Chondrocyte (in vitro differentiated cells): Measurements from ENCODE around the gene STUB1. TPM values are rescaled to one million over a fixed set of nuclear protein-coding genes. Genes with fewer than 3 reads are reported as not detected.
"Not testable (repeated sequence)": the region's sequence is repeated elsewhere in the genome, so short reads cannot be mapped to it uniquely, and the experiment has no call there.

Source experiments
- DNase-seq: peaks from one replicate; pipeline ENCODE4 v3.0.0; 2021; ENCODE audit warnings: mixed read lengths, low spot score
- H3K27ac Mint-ChIP-seq: one replicate; pipeline ENCODE4 v1.8.0; 2021; ENCODE audit warnings: mild to moderate bottlenecking, moderate library complexity, mixed read lengths; ENCODE audit not compliant: unreplicated experiment
- H3K27me3 Mint-ChIP-seq: 2 replicates; pipeline ENCODE4 v1.8.0; 2021; ENCODE audit warnings: low read depth, mixed read lengths
- H3K36me3 Mint-ChIP-seq: 2 replicates; pipeline ENCODE4 v1.8.0; 2021; ENCODE audit warnings: low read depth, mixed read lengths
- H3K4me1 Mint-ChIP-seq: 2 replicates; pipeline ENCODE4 v1.8.0; 2021; ENCODE audit warnings: low read depth, mild to moderate bottlenecking, mixed read lengths
- H3K4me3 Mint-ChIP-seq: one replicate; pipeline ENCODE4 v1.8.0; 2021; ENCODE audit warnings: mild to moderate bottlenecking, moderate library complexity, mixed read lengths; ENCODE audit not compliant: unreplicated experiment
- H3K9me3 Mint-ChIP-seq: 2 replicates; pipeline ENCODE4 v1.8.0; 2021; ENCODE audit warnings: low read depth, mixed read lengths
- total RNA-seq: library from RNA; stranded (reverse); gene quantifications from 3 replicates; pipeline ENCODE4 v1.2.1, GENCODE V29; 2021
- TF ChIP-seq, protein P1 (sequence below): fragments of 200-600 bp; sonication (generic); IDR thresholded peaks from 2 replicates; pipeline ENCODE4 v1.5.0; 2021; ENCODE audit warnings: antibody characterized with exemption, mild to moderate bottlenecking, moderate library complexity

The STUB1 gene
- total RNA-seq, 1 donor from 2014 or later: 89.7 TPM

DNA sequence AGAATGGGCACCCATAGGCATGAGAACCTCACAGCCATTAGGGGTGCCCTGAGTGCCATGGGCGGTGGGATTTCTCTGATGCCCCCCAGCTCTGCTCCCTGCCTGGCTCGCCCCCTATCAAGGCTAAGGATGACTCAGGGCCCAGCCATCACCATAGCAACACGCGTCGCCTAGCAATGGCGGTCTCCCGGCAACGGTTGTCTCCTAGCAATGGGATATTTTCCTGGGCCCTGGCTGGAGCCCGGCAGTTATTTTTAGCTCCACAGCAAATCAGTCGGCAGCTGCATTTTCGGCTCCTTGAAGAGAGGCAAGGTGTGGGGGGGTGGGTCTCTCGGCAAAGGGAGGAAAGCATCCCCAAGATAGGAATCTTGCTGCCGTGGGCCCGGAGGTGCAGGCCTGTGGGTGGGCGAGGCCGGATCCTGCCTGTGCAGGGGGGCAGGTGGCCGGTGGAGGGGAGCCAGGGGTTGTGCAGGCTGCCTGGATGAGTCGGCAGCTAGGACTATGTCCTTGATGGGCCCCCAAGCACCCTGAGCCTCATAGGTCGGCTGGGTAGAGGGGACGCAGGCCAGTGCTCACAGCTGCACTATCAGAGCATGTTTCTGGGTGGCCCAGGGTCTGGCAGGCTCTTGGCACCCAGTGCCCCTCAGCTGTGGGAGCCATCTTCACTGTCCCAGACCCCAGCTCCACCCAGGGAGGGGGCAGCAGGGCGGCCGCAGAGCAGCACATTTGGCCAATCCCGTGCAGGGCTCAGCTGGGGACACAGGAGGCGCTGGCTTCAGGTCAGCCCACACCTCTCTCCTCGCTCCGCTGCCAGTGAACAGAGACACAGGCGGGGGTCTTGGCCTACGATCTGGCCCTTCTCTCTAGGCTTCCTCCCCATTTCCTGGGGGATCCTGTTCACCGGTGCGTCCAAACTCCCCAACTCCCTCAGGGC is 29.6 kb downstream of the STUB1 start:
- no peaks in the 10 kb centered on the region for H3K9me3 Mint-ChIP-seq
- DNase-seq: no peak
- peaks cover 12% of the 10 kb centered on the region for H3K4me1 Mint-ChIP-seq
- H3K36me3 Mint-ChIP-seq: no peaks in the 10 kb centered on the region
- no peak overlapping the region for H3K27ac Mint-ChIP-seq
- TF ChIP-seq, protein P1, sequence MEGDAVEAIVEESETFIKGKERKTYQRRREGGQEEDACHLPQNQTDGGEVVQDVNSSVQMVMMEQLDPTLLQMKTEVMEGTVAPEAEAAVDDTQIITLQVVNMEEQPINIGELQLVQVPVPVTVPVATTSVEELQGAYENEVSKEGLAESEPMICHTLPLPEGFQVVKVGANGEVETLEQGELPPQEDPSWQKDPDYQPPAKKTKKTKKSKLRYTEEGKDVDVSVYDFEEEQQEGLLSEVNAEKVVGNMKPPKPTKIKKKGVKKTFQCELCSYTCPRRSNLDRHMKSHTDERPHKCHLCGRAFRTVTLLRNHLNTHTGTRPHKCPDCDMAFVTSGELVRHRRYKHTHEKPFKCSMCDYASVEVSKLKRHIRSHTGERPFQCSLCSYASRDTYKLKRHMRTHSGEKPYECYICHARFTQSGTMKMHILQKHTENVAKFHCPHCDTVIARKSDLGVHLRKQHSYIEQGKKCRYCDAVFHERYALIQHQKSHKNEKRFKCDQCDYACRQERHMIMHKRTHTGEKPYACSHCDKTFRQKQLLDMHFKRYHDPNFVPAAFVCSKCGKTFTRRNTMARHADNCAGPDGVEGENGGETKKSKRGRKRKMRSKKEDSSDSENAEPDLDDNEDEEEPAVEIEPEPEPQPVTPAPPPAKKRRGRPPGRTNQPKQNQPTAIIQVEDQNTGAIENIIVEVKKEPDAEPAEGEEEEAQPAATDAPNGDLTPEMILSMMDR: no peak
- H3K4me3 Mint-ChIP-seq: no peak overlapping the region
- peaks cover 21% of the 10 kb centered on the region for H3K27me3 Mint-ChIP-seq

DNA sequence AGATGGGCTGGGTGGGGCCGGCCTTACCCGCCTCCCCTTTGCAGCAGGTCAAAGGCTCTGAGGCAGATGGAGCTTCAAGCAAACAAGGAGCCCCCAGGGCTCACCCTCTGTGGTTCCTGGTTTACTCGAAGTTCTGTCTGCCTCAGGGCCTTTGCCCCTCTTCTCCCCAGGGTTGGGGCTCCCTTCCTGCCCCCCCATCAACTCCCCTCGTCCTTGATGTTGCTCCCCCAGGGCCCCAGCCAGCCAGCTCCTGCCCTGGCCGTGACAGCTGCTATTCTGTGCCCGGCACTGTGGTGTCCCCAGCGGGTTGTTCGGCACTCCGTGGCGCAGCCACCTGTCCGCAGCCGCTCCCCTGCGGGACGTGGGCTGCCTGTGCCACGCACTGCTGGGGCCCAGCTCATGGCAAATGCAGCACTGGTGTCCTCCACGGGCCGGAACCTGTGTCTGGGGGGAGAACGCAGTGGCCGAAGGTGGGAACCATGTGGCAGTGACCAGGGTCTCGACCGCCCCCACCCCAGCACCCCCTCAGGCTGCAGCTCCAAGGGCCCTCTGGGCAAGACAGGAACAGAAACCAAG is 30.4 kb downstream of the STUB1 start:
- TF ChIP-seq, protein P1: no peak
- H3K4me3 Mint-ChIP-seq: no peak overlapping the region
- H3K27me3 Mint-ChIP-seq: peaks cover 21% of the 10 kb centered on the region
- no peaks in the 10 kb centered on the region for H3K9me3 Mint-ChIP-seq
- DNase-seq: no peak
- H3K36me3 Mint-ChIP-seq: no peaks in the 10 kb centered on the region
- peaks cover 12% of the 10 kb centered on the region for H3K4me1 Mint-ChIP-seq
- no peak overlapping the region for H3K27ac Mint-ChIP-seq

DNA sequence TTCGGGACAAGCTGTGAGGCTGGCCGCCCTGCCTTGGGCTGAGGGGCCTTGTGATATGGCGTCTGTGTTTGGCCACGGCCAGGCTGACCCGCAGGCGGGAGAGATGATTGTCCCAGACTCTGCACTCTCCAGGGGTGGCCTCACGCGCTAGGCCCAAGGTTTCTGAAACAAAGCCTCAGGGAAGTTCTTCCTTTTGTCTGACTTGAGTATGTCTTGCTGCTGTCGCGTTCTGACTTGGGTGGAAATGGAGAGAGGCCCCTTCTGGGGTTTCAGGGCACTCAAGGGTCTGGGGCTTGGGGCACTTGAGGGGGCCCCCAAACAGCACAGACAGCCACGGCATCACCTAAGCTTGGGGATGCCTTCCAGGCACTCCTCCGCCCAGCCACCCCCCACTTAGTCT is 30.9 kb downstream of the STUB1 start:
- TF ChIP-seq, protein P1: no peak
- no peaks in the 10 kb centered on the region for H3K9me3 Mint-ChIP-seq
- DNase-seq: no peak
- H3K4me1 Mint-ChIP-seq: peaks cover 16% of the 10 kb centered on the region
- no peak overlapping the region for H3K27ac Mint-ChIP-seq
- peaks cover 21% of the 10 kb centered on the region for H3K27me3 Mint-ChIP-seq
- H3K36me3 Mint-ChIP-seq: no peaks in the 10 kb centered on the region
- no peak overlapping the region for H3K4me3 Mint-ChIP-seq

DNA sequence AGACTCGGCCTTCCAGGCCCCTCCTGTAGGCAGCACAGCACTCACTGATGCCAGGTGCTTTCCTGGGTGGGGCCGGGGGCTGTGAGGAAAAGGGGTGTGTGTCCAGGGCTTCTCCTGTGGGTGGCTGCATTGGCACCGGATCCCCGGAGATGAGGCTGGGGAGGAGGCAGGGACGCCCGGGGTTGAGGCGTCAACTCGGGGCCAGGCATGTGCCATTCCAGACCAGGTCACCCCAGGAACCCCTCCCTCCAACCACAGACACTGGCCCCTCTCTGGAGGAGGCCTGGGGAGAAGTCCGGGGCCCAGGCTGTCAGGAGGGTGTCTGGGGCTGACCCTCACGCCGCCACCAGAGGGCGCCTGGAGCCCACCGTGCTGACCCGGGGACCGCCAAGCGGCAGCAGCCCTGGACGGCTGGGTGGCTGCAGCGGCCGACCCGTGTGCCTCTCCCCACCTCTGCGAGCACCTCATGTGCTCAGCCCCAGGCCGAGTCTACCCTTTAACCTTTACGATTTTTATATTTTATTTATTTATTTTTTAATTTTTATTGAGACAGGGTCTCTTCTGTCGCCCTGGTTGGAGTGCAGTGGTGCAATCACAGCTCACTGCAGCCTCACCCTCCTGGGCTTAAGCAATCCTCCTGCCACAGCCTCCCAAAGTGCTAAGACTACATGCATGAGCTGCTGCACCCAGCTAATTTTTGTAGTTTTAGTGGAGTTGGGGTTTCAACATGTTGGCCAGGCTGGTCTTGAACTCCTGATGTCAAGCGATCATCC is 31.5 kb downstream of the STUB1 start:
- no peak for DNase-seq
- TF ChIP-seq, protein P1: peak; percentile 94
- H3K27me3 Mint-ChIP-seq: peaks cover 19% of the 10 kb centered on the region

DNA sequence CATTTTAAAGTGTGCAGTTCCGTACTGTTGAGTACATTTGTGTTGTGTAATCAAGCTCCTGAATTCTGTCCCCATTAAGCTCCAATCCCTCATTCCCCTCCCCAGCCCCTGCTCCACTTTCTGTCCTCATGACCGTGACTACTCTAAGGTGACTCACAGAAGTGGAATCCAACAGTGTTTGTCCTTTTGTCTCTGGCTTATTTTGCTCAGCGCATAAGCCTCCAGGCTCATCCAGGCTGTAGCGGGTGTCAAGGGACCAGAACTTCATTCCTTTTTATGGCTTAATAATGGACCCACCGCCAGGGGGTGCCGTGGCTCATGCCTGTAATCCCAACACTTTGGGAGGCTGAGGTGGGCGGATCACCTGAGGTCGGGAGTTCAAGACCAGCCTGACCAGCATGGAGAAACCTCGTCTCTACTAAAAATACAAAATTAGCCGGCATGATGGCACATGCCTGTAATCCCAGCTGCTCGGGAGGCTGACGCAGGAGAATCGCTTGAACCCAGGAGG is 32.6 kb downstream of the STUB1 start:
- Mint-ChIP-seq H3K4me1 (peaks cover 20% of the 10 kb centered on the region), H3K27ac (peak overlapping the region; percentile 80), H3K27me3 (peaks cover 12% of the 10 kb centered on the region)
- not testable (repeated sequence) for H3K36me3 Mint-ChIP-seq, DNase-seq, H3K9me3 Mint-ChIP-seq, H3K4me3 Mint-ChIP-seq
- TF ChIP-seq, protein P1: peak; percentile 81

More for the DNA sequence above, 31.5 kb downstream of the STUB1 start:
- H3K27ac Mint-ChIP-seq: no peak overlapping the region
- peaks cover 20% of the 10 kb centered on the region for H3K4me1 Mint-ChIP-seq
- H3K36me3 Mint-ChIP-seq: no peaks in the 10 kb centered on the region
- H3K9me3 Mint-ChIP-seq: no peaks in the 10 kb centered on the region
- no peak overlapping the region for H3K4me3 Mint-ChIP-seq
